PC-3 (cell line): Measurements from ENCODE around the gene ASB10.

Experiments
- CTCF ChIP-seq: fragments of 300-600 bp; sonication (generic); conservative IDR thresholded peaks from 2 replicates; pipeline ENCODE4 v1.5.1; 2017; ENCODE audit warnings: antibody characterized with exemption, low read depth, mild to moderate bottlenecking, low read length
- EZH2 ChIP-seq: fragments of 300-600 bp; sonication (generic); IDR thresholded peaks from one replicate; pipeline ENCODE4 v1.6.1; 2017; ENCODE audit warnings: antibody characterized with exemption, mild to moderate bottlenecking, low read length; ENCODE audit not compliant: unreplicated experiment

- TF ChIP-seq EZH2 = no peak
- TF ChIP-seq CTCF = no peak
Measured at GRCh38 chr7:151174246-151175046, 12.6 kb downstream of the ASB10 start.
